GDM1 (cell line): Measurements from ENCODE around the gene ABT1.
"Not testable (repeated sequence)": the region's sequence is repeated elsewhere in the genome, so short reads cannot be mapped to it uniquely, and the experiment has no call there.

ENCODE experiments used
- DNase-seq: peaks from one replicate; lab custom pipeline; 2025; lab: John Stamatoyannopoulos, UW

The ABT1 gene

GRCh38 chr6:26596579-26597388 is at the start of gene ABT1:
Gene ABT1, plus strand, starts transcription at chr6:26596953. Its CDS starts 30 bp downstream, at chr6:26596983.
- peak; percentile 96 for DNase-seq

- not testable (repeated sequence) for DNase-seq
These were observed 49.4 kb upstream of the ABT1 start for GRCh38 chr6:26547363-26547762.

DNA sequence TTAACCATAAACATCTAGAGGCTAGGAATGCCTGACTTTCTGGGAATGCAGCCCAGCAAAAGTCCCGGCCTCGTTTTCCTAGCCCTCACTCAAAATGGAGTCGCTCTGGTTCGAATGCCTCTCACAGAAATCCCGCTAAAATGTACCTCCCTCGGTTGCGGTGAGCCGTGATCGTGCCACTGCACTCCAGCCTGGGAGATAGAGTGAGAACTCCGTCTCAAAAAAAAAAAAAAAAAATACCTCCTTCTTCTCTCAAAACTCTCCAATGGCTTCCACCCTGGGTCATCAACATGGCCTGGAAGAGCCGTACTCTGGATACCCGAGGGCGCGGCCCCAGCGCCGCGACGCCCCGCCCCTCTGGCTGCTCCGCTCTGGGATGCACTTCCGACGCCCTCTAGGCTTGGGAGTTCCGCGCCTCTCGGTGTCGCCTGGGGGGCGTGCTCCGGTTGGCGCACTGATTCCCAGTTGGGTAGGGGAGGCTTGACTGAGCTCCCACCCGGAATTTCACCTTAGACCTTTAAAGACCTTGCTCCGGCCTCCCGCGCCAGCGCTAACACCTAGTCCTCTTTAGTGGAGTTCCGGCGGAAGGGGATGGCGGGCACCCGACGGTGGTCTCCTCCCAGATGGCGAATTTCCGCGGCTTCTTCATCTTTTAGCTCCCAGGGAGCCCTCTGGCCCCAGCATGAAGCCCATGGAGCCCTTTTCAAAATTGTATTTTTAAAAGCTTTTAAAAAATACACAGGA is 46.3 kb upstream of the ABT1 start:
- DNase-seq = peak; percentile 36

- no peak for DNase-seq
These were observed 44.5 kb upstream of the ABT1 start for GRCh38 chr6:26552205-26552604.

DNA sequence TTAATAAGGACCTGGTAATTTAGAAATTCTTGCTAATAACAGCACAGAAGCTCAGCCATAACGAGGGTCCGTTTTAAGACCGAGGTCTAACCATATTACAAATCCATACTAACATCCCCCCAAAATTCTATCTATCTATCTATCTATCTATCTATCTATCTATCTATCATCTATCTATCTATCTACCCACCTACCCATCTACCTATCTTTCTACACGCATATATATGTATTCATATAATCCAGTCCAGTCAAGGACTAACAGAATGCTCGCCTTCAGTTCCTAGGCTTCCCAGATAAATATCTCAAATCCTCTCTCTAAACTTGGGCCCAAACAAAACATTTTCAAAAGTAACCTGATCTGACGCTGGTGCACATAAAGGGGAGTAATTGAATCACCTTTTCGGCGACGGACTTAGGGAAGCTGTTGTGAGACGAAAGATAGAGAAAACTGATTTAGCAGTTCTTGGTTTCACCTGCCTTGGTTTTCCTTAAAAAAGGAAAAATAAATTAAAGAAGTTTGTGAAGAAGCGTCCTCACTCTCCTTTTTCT is 44.0 kb upstream of the ABT1 start:
- DNase-seq = no peak

GRCh38 chr6:26553264-26553634 is 43.5 kb upstream of the ABT1 start:
- peak; percentile 61 for DNase-seq

DNA sequence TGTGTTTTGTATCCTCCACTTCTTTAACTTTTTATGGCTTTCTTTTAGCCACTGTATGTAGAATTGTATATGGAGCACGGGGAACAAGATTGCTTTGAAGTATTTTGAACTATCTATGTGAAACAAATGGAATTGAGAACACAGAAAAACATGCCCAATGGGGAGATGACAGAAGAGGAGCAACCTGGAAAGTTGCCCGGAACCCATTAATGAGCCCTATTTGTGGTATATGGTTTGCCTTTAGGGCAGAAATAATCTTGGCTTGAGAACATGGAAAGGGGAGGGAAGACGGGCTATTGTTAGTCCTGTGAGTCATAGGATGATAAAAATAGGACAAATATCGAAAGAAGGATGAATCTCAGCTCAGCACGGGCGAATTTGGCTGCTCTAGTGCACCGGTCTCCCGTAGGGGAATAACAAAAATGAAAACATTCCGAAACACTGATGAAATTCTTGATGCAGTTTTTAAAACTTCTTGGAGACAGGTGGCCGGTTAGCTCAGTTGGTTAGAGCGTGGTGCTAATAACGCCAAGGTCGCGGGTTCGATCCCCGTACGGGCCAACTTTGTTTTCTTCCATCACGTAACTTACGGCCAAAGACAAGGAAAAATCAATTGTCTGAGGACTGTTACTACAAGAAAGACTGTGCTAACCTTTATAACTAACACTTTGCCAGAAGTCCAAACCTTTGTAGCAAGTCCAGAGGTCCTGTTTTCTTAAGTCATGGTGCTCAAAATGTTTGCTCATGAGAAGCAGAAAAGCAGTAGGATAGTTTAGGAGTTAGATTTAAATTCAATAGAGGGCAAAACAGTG is 42.9 kb upstream of the ABT1 start:
- DNase-seq = peak; percentile 66

- no peak for DNase-seq
These were observed 42.4 kb upstream of the ABT1 start for GRCh38 chr6:26554447-26554696.

GRCh38 chr6:26554697-26555504 is 41.9 kb upstream of the ABT1 start:
- no peak for DNase-seq

DNA sequence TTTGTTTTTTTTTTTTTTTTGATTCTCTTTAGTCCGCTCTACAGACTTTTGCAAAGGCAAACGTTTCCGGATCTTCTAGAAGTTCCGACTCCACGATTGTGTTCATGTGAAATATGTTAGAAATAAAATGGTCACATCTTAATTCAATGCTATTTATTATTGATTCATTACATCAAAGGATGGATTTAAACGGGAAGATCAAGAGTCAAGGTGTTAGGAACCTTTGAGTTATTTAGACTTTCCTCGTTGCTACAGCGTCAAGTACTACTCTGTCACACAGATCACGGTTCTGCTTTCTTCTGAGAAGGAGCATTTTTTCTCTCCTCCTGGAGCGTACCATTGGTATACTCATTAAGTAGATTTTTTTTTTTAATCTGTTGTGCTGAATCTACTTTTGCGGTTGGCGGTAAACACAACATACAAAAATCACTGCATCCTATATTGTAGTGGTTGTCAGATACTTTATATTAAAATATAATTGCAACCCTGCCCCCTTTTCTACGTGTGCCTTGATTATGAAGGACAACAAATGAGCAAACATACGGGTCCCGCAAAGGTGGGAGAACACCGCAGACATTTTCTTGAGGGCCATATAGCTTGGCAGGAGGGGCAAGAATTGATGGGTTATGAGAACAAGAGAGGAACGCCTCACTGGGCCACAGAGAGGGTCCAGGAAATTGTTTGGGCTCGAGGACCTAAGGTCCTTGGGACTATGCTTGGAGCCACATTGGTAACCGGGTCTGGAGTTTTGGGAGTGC is 41.1 kb upstream of the ABT1 start:
- DNase-seq = no peak

GRCh38 chr6:26556263-26557070 is 40.3 kb upstream of the ABT1 start:
- no peak for DNase-seq

DNA sequence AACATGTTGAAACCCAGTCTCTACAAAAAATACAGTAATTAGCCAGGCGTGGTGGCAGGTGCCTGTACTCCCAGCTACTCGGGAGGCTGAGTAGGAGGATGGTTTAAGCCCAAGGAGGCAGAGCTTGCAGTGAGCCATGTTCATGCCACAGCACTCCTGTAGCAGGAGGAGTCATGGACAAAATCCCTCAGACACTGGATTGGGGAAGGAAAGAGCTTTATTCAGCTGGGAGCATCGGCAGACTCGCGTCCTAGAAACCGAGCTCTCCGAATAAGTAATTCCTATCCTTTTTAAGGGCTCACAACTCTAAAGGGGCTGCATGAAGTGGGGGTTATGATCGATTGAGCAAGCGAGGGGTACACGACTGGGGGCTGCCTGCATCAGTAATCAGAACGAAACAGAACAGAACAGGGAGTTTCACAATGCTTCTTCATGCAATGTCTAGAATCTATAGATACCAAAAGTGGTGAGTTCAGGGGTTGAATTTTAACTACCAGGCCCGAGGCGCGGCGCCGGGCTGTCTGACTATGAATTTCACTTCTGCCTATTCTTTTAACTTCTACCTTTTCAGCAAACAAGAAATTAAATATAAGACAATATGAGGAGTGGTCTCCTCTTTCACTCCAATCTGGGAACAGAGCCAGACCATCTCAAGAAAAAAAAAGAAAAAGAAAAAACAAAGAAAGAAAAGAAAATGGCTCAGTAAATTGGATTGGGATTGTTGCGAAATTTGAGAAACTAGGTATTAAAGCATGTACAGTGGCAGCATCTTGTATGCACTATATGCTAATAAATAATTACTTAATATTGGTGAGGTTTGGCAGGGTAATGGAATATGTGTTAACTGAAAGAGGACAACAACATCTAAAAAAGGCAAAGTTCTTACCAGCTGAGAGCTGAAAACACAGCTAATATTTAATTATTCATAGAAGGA is 35.0 kb upstream of the ABT1 start:
- DNase-seq = no peak

- no peak for DNase-seq
These were observed 33.3 kb upstream of the ABT1 start for GRCh38 chr6:26563488-26563887.

- DNase-seq = peak; percentile 85
These were observed 27.9 kb upstream of the ABT1 start for GRCh38 chr6:26568601-26569432.

- DNase-seq = no peak
These were observed 27.4 kb upstream of the ABT1 start for GRCh38 chr6:26569433-26569764.

GRCh38 chr6:26570027-26570809 is 26.5 kb upstream of the ABT1 start:
- DNase-seq = no peak

DNA sequence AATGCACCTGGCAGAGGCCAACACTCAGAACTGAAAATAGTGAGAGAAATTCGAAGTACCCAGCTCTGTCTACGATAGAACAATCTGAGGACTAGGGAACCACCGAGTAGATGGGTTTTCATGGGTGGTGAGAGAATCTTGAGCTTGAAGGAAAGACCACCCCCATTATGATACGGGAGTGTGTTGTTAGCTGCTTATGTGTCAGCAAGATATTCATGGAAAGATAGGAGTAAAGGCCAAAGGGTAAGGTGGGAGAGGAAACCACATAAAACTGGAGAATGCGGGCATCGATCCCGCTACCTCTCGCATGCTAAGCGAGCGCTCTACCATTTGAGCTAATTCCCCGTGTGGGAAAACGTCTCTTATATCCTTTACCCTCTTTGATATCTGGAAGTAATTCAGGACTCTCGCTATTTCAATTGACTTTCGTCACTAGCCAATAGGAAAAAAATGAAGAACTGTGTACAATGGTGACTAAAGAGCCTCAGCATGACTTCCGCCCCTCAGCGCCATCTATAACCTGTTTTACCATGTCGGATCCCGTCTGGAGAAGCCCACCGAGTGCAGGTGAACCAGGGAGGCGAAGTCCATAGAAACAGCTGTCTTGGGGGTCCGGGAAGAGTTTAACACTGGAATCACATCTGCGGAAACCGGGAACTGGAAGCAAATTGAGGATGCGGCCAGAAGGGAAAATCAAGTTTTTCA is 25.0 kb upstream of the ABT1 start:
- peak; percentile 56 for DNase-seq
